Measurements from ENCODE around the gene TRIM24.

DNA sequence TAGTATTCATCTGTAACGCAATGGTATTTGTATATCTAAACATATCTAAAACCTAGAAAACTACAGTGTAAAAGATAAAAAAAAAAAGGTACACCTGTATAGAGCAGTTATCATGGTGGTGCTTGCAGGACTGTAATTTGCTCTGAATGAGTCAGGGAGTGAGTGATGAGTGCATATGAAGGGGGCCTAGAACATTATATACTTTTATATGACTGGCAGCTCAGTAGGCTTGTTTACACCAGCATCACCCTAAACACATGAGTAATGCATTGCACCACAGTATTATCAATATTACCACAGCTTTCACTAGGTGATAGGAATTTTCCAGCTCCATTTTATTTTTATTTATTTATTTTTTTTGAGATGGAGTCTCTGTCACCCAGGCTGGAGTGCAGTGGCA lies 40.8 kb downstream of the TRIM24 start:
- TF ChIP-seq, protein P1, sequence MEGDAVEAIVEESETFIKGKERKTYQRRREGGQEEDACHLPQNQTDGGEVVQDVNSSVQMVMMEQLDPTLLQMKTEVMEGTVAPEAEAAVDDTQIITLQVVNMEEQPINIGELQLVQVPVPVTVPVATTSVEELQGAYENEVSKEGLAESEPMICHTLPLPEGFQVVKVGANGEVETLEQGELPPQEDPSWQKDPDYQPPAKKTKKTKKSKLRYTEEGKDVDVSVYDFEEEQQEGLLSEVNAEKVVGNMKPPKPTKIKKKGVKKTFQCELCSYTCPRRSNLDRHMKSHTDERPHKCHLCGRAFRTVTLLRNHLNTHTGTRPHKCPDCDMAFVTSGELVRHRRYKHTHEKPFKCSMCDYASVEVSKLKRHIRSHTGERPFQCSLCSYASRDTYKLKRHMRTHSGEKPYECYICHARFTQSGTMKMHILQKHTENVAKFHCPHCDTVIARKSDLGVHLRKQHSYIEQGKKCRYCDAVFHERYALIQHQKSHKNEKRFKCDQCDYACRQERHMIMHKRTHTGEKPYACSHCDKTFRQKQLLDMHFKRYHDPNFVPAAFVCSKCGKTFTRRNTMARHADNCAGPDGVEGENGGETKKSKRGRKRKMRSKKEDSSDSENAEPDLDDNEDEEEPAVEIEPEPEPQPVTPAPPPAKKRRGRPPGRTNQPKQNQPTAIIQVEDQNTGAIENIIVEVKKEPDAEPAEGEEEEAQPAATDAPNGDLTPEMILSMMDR (IDR thresholded peaks at IDR 0.05; ENCODE audit: poor library complexity): no peak
- no peak for TF ChIP-seq EZH2 (IDR thresholded peaks at IDR 0.05; ENCODE audit: borderline replicate concordance)
- no peak for TF ChIP-seq EZH2phosphoT487 (IDR thresholded peaks at IDR 0.05; ENCODE audit: low read depth, severe bottlenecking, unreplicated experiment)

Measured in hepatocyte (in vitro differentiated cells).